Fibroblast of peridontal ligament (primary cell): ENCODE measurements around the gene GNE.

Experiments used
- DNase-seq: peaks from one replicate; pipeline ENCODE4 v3.0.0-alpha.2; 2010; ENCODE audit errors: extremely low read depth

The GNE gene

GRCh38 chr9:36166168-36166927, 91.9 kb downstream of the GNE start:
- peak; percentile 87 for DNase-seq

- DNase-seq: peak; percentile 64
These were observed 92.5 kb downstream of the GNE start for GRCh38 chr9:36165826-36166167.

GRCh38 chr9:36164989-36165388, 93.3 kb downstream of the GNE start:
- DNase-seq: no peak
